Activated T-cell treated with anti-CD3 and anti-CD28 coated beads, Interleukin-2, amount 50 U/mL, for 1 hour (primary cell): ENCODE data around the gene LACTBL1.
"Not testable (repeated sequence)": the region's sequence is repeated elsewhere in the genome, so short reads cannot be mapped to it uniquely, and the experiment has no call there.

Experiments
- DNase-seq: peaks from one replicate; pipeline ENCODE4 v3.0.0-alpha.2; 2020

The LACTBL1 gene, protein sequence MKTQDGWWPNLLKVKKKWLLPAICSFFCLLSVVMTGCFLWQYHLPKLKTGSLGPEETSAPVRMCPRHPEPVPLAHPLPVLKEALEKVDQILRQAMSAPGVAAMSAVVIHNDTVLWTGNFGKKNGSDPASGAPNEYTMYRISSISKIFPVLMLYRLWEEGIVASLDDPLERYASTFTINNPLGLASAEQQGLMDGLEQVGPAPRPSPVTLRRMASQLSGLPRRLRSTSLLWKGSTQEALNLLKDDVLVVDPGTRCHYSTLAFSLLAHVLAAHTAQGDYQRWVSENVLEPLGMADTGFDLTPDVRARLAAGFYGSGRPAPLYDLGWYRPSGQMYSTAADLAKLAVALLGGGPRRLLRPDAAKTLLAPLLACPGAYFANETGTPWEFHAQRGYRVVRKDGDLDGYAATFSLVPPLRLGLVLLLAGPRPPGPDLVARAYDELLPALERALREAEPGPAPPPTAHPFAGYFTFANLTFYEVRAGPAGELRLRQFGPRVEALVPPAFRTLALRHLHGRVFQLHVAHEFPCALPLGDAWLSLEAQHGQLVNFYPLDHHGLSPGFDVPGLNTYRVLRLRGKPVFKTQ

GRCh38 chr1:22972760-22973159, at the start of gene LACTBL1:
TSS of gene LACTBL1 (minus strand) at chr1:22972866. CDS start at chr1:22972316, 550 bp downstream.
- DNase-seq, result no peak

GRCh38 chr1:23021834-23022233, 49.2 kb upstream of the LACTBL1 start:
- DNase-seq, result no peak

DNA sequence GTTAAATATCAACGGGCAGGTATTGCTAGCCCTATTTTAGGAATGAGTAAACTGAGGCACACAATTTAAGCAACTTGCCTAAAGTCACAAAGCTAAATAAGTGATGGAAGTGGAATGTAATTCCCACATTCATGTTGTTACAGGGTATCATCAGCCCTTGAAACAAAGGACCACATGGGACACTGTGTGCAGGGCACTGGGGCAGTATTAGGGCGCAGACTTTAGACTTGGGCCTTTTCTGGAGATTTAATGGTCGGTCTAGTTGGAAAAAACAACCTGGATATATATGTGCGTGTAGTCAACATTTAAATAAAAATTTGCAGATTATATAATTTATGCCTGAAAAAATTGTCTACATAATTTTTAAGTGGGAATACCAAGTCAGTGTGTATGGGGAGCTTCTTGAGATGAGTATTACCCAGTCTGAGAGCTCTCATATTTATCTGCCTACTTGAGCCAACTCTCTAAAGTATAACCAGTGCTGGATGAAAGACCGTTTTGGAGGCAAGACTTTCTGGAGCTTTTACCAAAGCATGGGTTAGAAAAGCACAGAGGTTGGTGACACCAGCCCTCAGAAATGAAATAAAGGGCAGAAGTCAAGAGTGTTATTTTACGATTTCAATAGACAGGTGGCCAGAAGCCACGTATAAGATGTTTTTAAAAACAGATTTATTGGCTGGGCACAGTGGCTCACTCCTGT, 48.2 kb upstream of the LACTBL1 start:
- DNase-seq, result no peak

- DNase-seq, result peak; percentile 37
These were observed 47.4 kb upstream of the LACTBL1 start for GRCh38 chr1:23019863-23020625.

DNA sequence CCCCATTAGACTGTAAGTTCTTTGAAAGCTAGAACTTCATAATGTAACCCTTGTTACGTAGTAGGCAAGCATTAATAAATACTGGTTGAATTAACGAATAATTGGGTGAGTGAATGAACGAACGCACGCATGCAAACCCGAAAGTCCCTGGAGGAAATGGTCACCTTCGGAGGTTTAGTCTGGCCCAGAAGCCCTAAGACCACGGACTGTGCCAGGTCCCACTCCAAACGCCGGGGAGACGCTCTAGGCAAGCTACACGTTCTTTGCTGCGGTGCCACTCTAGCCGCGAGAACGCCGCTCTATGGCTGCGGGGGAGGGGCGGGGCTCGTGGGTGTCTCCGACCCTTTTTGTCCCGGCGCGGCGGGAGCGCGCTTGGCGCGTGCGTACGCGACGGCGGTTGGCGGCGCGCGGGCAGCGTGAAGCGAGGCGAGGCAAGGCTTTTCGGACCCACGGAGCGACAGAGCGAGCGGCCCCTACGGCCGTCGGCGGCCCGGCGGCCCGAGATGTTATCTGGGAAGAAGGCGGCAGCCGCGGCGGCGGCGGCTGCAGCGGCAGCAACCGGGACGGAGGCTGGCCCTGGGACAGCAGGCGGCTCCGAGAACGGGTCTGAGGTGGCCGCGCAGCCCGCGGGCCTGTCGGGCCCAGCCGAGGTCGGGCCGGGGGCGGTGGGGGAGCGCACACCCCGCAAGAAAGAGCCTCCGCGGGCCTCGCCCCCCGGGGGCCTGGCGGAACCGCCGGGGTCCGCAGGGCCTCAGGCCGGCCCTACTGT, 46.6 kb upstream of the LACTBL1 start, which contains the start of gene KDM1A:
TSS of gene KDM1A (plus strand) at position 375 of the 769 bp plus-strand sequence. CDS start at position 504, 129 bp downstream.
- peak; percentile 97 for DNase-seq

- DNase-seq, result no peak
These were observed 46.0 kb upstream of the LACTBL1 start for GRCh38 chr1:23018661-23019093.

GRCh38 chr1:23013657-23014056, 41.0 kb upstream of the LACTBL1 start:
- no peak for DNase-seq

DNA sequence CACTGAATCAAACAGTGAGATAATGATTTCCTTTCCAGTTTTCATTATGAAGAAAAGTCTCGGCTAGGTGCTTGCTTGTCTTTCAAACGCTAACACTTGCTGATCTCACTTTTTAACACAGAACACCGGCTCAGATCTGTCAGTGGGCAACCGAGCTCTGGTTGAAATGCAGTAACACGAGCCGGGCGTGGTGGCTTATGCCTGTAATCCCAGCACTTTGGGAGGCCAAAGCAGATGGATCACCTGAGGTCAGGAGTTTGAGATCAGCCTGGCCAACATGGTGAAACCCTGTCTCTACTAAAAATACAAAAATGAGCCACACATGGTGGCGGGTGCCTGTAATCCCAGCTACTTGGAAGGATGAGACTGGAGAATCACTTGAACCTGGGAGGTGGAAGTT, 37.4 kb upstream of the LACTBL1 start:
- not testable (repeated sequence) for DNase-seq

DNA sequence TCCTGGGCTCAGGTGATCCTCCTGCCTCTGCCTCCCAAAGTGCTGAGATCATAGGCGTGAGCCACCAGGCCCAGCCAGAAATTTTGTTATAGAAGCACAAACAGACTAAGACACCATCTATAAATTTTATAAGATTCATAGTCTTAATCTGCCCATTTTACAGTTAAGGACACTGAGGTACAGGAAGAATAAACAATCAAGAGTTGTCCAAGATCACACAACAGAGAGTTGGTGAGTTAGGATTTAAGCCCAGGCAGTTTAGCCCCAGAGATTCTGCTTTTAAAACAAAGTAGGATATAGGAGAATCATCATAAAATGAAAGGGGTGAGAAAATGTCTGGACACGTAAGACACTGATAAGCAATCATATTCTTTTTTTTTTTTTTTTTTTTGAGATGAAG, 36.2 kb upstream of the LACTBL1 start:
- no peak for DNase-seq

DNA sequence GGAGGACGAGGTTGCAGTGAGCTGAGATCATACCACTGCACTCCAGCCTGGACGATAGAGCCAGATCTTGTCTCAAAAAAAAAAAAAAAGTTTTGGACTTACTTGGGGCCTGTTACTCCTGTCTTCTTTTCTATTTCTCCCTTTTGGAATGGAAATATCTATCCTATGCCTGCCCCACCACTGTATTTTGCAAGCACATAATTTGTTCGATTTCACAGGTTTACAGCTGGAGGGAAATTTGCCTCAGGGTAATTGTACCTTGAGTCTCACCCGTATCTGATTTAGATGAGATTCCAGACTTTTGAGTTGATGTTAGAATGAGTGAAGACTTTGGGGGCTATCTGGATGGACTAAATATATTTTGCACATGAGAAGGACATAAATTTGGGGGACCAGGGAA, 34.4 kb upstream of the LACTBL1 start:
- DNase-seq, result no peak

- not testable (repeated sequence) for DNase-seq
These were observed 32.1 kb upstream of the LACTBL1 start for GRCh38 chr1:23004769-23005168.

DNA sequence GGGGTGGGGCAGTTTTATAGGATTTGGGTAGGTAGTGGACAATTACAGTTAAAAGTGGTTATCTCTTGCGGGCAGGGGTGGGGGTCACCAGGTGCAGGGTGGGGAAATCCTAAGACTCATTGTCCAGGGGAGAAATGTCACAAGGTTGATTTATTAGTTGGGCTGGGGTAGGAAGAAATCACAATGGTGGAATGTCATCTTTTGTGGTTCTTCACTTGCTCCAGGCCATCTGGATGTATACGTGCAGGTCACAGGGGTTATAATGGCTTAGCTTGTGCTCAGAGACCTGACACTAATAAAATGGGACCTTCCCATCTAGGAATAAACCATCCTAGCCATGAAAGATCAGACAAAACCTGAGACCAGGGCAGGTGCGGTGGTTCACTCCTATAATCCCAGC, 31.4 kb upstream of the LACTBL1 start:
- DNase-seq, result no peak

GRCh38 chr1:23002218-23002617, 29.6 kb upstream of the LACTBL1 start:
- DNase-seq, result not testable (repeated sequence)

GRCh38 chr1:23000133-23000532, 27.5 kb upstream of the LACTBL1 start:
- DNase-seq, result not testable (repeated sequence)

- not testable (repeated sequence) for DNase-seq
These were observed 24.9 kb upstream of the LACTBL1 start for GRCh38 chr1:22997528-22997927.

DNA sequence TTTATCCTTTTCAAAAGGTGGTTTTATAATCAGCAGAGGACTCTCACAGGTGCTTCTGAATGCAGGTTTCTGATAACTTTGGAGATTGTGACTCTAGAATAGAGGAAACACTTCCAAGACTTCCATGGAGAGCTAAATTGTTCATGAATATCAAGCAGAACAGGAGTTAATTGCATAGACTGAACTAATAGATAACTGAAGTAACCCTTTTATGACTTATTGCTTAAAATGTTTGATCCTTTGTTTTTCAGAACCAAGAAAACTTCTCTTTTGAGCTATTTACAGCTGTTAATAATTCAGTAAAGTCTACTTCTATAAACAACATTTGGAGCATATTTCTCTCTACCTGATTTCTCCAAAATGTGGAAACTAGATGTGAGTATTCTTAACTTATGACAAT, 23.1 kb upstream of the LACTBL1 start:
- DNase-seq, result no peak

DNA sequence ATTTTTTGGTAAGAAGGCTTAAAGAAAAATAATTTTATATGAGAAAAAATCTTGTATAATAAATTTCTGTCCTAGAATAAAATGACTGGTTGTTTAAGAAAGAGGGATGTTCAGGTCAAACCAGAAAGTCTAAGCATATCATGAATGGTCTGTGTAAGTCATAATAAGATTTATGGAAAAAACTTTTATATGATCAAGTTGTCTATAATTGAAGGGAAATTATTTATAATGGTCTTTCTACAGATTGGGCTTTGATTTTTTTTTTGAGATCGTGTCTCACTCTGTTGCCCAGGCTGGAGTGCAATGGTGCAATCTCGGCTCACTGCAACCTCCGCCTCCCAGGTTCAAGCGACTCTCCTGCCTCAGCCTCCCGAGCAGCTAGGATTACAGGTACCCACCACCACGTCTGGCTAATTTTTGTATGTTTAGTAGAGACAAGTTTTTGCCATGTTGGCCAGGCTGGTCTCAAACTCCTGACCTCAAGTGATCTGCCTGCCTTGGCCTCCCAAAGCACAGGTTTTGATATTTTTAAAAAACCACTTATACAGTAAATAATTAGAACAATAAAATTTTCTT, 20.6 kb upstream of the LACTBL1 start:
- not testable (repeated sequence) for DNase-seq

DNA sequence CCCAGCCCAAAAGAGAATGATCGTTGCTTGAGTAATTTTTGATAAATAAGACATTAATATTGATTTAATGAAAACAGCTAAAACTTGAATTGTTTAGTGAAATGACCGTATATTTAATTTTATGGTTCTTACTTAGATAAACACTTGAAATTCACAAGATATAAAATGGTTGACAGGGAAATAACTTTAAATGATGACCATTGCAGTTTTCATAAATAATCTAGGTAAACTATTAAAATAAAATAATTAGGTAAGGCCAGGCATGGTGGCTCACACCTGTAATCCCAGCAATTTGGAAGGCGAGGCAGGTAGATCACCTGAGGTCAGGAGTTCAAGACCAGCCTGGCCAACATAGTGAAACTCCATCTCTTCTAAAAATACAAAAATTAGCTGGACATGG, 19.7 kb upstream of the LACTBL1 start:
- DNase-seq, result not testable (repeated sequence)

- DNase-seq, result no peak
These were observed 11.3 kb upstream of the LACTBL1 start for GRCh38 chr1:22983944-22984343.

GRCh38 chr1:22980471-22980790, 7.8 kb upstream of the LACTBL1 start:
- DNase-seq, result not testable (repeated sequence)

DNA sequence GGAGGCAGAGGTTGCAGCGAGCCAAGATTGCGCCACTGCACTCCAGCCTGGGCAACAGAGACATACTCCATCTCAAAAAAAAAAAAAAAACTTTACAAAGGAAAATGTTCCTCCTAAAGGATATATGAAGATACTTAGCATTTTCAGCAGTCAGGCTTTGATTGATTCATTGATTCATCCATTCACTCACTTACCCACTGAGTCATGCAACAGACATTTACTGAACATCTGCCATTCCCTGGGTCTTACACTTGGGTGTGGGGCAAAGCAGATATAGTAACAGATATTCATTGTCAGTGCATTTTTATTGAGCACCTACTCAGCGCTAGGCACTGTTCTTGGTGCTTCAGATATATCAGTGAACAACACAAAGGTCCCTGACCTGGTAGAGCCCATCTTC, 5.6 kb upstream of the LACTBL1 start:
- no peak for DNase-seq
